ENCODE measurements around the gene EHD3.

GRCh38 chr2:31244101-31244500 is 10.1 kb downstream of the EHD3 start:
- TF ChIP-seq CTCF (IDR thresholded peaks at IDR 0.05) (no peak), EP300 (IDR thresholded peaks at IDR 0.05) (no peak), POLR2A (IDR thresholded peaks at IDR 0.05) (no peak)
